ENCODE data around the gene SMARCAD1. TPM values are rescaled to one million over a fixed set of nuclear protein-coding genes. Genes with fewer than 3 reads are reported as not detected.

Gene SMARCAD1
- total RNA-seq, 6 donors from 2014 or later: 12.1 to 25.0 (median 17.4) TPM

GRCh38 chr4:94177822-94178221 lies 29.8 kb upstream of the SMARCAD1 start:
- Histone ChIP-seq H3K27ac (no peak overlapping the region), H3K4me3 (no peak overlapping the region), H3K9me3 (no peaks in the 10 kb centered on the region), H3K4me1 (no peaks in the 10 kb centered on the region), H3K36me3 (no peaks in the 10 kb centered on the region), H3K27me3 (no peaks in the 10 kb centered on the region)
- no peak for ATAC-seq (ENCODE audit: low FRiP score in 2 of 2)
- no peak for DNase-seq
- TF ChIP-seq EP300 (IDR thresholded peaks at IDR 0.05) (no peak), POLR2AphosphoS5 (IDR thresholded peaks at IDR 0.05) (no peak), POLR2A (IDR thresholded peaks at IDR 0.05) (no peak), CTCF (IDR thresholded peaks at IDR 0.05) (no peak)
- WGBS, 2 donors: 79 to 89% methylated on average over 2 of the region's 2 CpGs

- Histone ChIP-seq H3K27ac (no peak overlapping the region), H3K9me3 (no peaks in the 10 kb centered on the region), H3K4me1 (no peaks in the 10 kb centered on the region), H3K36me3 (no peaks in the 10 kb centered on the region), H3K4me3 (no peak overlapping the region), H3K27me3 (no peaks in the 10 kb centered on the region)
- TF ChIP-seq CTCF (IDR thresholded peaks at IDR 0.05) (no peak), POLR2AphosphoS5 (IDR thresholded peaks at IDR 0.05) (no peak), EP300 (IDR thresholded peaks at IDR 0.05) (no peak), POLR2A (IDR thresholded peaks at IDR 0.05) (no peak)
- DNase-seq: no peak
- no peak for ATAC-seq (ENCODE audit: low FRiP score in 2 of 2)
- 38 to 75% methylated on average over 1 of the region's 1 CpG for WGBS, 2 donors
Measured at GRCh38 chr4:94181815-94182214, 25.9 kb upstream of the SMARCAD1 start.

GRCh38 chr4:94202769-94203168 lies 4.9 kb upstream of the SMARCAD1 start:
- no peak for TF ChIP-seq CTCF (IDR thresholded peaks at IDR 0.05)
- ATAC-seq (ENCODE audit: low FRiP score in 2 of 2) (no peak), DNase-seq (no peak)
- H3K27me3 ChIP-seq: no peaks in the 10 kb centered on the region
- H3K27ac ChIP-seq: no peak overlapping the region
- no peaks in the 10 kb centered on the region for H3K36me3 ChIP-seq
- peaks cover 0 to 6% (median 3%) of the 10 kb centered on the region in 4 donors for H3K9me3 ChIP-seq
- H3K4me3 ChIP-seq: no peak overlapping the region
- WGBS, 2 donors: 77 to 82% methylated on average over 3 of the region's 3 CpGs
- H3K4me1 ChIP-seq: peaks cover 0 to 5% (median 0%) of the 10 kb centered on the region in 4 donors

GRCh38 chr4:94208266-94208665 lies 601 bp downstream of the SMARCAD1 start:
- no peaks in the 10 kb centered on the region for H3K27me3 ChIP-seq
- DNase-seq: no peak
- H3K4me3 ChIP-seq: peak overlapping the region; percentile 46 to 88 (median 70)
- H3K9me3 ChIP-seq: no peaks in the 10 kb centered on the region
- H3K36me3 ChIP-seq: peaks cover 5 to 24% (median 14%) of the 10 kb centered on the region in 4 donors
- 13 to 14% methylated on average over 5 of the region's 5 CpGs for WGBS, 2 donors
- peak overlapping the region; percentile 88 to 92 (median 88) for H3K27ac ChIP-seq
- TF ChIP-seq EP300 (IDR thresholded peaks at IDR 0.05) (no peak), CTCF (IDR thresholded peaks at IDR 0.05) (no peak), POLR2A (IDR thresholded peaks at IDR 0.05) (no peak), POLR2AphosphoS5 (IDR thresholded peaks at IDR 0.05) (no peak)
- ATAC-seq (ENCODE audit: low FRiP score in 2 of 2): no peak
- H3K4me1 ChIP-seq: peaks cover 9 to 28% (median 13%) of the 10 kb centered on the region in 4 donors

- Histone ChIP-seq H3K36me3 (peaks cover 5 to 29% (median 15%) of the 10 kb centered on the region in 4 donors), H3K27ac (peak overlapping the region in 1 of 4 donors; percentile 89), H3K9me3 (no peaks in the 10 kb centered on the region), H3K4me3 (peak overlapping the region in 2 of 4 donors; percentile 61 to 78), H3K27me3 (no peaks in the 10 kb centered on the region), H3K4me1 (peaks cover 9 to 28% (median 13%) of the 10 kb centered on the region in 4 donors)
- TF ChIP-seq POLR2AphosphoS5 (IDR thresholded peaks at IDR 0.05) (no peak), EP300 (IDR thresholded peaks at IDR 0.05) (no peak), POLR2A (IDR thresholded peaks at IDR 0.05) (no peak), CTCF (IDR thresholded peaks at IDR 0.05) (no peak)
- ATAC-seq (ENCODE audit: low FRiP score in 2 of 2): no peak
- no peak for DNase-seq
- 79 to 90% methylated on average over 1 of the region's 1 CpG for WGBS, 2 donors
Measured at GRCh38 chr4:94208918-94209317, 1.3 kb downstream of the SMARCAD1 start.

All from upper lobe of left lung (tissue), 6 donors.